C1 segment of cervical spinal cord (tissue), 14 donors: ENCODE results near the gene USB1.

Experiments
- DNase-seq, 14 donors: peaks; one replicate each; lab custom pipeline; 2025; lab: John Stamatoyannopoulos, UW

USB1 gene

DNA sequence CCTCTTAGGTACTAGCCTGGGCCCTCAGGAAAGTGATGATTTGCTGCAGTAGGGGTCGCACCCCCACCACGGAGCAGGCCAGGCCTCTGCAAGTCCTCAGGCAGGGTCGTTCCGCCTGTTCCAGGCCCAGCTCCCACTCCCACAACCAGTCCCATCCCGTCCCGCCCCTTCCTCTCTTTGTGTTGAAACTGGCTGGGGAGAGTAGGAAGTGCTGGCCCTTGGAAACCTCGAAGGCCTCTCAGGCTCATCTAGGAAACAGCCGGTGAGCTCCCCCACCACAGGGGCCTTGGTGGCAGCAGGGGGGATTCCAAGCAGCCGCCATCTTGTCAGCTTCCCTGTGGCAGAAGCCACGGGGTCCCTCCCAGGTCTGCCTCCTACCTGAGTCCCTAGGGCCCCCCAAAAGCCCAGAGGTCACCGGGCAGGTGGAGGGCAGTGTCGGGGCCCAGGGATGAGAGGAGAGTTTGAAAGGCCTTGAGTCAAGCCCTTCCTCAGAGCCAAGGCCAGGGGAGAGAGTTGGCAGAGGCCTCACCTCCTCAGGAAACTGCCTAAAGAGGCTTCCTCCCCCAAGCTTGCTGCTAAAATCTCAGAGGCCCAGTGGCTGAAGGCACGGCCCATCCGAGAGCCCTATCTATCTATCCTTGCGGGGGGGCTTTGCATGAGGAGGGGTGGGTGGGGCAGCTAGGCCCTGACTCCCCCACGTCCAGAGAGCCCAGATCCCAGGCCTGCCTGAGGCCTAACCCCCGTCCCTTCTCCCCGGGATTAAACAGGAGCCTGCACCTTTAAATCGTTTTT, 46.5 kb downstream of the USB1 start:
- no peak for DNase-seq

DNA sequence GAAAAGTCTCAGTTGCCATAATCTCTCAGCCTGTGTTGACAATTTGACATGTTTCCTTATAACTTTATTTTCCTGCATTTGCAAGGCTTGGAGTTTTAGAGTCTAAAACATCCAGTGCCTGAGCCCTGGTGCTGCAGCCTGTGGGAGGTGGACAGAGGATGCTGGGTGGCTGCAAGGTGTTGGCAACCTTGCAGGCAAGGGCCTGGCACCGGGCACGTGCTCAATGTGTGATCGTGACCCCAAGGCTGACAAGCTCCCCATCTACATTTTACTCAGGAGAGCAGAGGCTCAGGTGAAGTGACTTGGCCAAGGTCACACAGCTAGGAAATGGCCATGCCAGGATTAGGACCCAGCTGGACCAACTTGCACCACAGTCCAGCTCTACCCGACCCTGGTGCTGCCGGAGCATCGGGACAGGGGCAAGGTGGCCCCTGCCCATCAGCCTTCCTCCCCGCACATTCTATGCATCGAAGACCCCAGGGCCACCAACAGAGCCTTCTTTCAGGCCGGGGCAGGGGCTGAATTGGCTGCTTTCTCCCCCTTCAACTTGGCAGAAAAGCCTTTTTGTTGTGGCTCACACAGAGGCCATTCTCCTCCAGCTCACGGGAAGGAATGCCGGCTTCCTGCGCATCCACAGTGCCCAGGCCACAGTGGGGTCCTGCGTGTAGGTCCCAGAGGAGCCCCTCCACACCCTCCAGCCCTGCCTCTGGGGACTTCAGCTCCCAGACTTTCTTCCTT, 47.5 kb downstream of the USB1 start:
- no peak for DNase-seq

DNA sequence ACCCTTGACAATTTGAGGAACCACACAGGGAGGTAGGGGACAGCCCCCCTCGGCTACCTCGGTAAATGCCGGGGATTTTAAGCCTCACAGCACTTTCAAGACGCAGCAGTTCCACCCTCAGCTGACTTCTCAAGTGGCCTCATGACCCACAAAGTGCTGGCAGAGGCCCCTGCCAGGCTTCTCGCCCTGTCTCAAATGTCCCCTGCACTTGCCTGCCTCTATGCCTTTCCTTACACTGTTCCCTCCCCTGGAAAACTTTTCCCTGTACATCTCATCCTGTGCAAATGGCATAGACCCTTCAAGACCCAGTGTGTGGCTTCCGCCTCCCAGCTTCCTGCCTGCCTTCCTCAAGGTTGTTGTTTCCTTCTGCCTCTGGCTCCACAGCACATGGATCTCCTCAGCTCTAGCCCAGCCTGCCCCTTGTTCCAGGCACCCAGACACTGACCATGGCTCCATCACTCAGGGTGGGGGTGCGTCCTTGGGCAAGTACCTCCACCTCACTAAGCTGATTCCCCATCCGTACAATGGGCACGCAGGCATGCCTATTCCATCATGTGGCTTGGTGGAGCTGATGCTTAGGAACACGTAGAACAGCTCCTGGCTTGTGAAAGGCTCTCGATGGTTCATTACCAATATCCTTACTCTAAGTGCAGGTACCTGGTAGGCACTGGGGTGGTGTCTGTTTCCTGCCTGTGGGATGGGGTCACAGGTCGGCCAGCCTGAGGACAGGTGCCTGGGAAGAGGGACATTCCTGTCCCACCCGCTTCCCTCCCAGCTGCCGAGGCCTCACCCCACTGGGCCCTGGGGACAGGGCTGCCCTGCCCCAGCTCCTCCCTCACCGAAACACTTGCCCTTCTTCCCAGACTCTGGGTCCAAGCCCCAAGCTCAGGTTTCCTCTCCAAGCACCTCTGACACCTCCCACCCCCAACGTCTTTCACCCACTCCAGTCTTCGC, 48.3 kb downstream of the USB1 start:
- DNase-seq = no peak

DNA sequence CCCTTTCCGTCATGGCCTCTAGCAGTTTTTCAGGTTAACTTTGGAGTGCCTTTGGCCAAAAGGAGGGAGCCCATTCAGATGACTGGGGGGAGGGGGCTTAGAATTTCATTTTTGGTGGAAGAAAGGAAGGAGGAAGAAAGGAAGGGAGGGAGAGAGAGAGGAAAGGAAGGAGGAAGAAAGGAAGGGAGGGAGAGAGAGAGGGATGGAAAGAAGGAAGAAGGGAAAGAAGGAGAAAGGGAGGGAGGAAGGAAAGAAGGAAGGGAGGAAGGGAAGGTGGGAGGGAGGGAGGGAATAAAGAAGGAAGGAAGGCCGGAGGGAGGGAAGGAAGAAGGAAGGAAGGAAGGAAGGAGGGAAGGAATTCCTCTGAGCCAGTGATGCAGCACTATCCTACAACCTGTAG, 50.1 kb downstream of the USB1 start:
- DNase-seq = no peak

DNA sequence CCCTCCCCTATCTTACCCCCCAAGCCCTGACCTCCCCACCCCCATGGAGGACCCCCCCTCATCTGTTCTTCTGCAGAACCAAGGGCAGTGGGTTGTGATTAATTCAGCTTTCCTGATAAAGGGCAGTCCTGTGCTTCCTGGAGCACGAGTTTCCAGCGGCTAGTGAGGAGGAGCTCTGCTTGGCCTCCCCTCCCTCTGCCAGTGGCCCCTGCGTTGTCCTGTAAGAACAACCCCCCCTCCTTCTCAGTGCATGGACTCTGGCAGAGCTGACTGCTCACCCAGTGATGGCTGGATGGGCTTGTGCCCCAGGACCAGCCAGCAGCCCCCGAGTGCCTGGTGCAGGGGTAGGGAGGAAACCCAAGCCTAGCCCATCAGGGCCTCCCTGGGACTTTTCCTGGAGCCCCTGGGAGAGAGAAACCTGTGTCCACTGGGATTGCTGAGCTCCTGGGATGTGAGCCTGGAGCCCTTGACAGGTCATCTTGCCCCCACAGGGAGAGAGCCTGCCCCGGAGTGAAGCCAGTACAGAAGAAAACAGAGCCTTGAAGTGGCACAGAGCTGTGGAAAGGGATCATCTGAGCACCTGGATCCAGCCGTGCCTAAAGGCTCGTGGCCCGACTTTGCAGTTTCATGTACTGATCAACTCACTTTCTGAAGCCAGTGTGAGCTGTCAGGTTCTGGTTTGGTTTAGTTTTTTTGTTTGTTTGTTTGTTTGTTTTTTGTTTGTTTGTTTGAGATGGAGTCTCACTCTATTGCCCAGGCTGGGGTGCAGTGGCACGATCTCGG, 50.8 kb downstream of the USB1 start:
- DNase-seq = no peak

DNA sequence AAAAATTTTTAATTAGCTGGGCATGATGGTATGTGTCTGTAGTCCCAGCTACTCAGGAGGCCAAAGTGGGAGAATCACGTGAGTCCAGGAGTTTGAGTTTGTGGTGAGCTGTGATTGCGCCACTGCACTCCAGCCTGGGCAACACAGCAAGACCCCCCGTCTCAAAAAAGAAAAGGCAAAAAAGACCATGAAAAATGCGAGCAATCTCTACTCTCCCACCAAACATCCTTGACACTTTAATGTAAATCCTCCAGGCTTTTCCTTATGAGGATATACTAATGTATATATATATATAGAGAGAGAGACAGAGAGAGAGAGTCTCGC, 52.4 kb downstream of the USB1 start:
- no peak for DNase-seq

DNA sequence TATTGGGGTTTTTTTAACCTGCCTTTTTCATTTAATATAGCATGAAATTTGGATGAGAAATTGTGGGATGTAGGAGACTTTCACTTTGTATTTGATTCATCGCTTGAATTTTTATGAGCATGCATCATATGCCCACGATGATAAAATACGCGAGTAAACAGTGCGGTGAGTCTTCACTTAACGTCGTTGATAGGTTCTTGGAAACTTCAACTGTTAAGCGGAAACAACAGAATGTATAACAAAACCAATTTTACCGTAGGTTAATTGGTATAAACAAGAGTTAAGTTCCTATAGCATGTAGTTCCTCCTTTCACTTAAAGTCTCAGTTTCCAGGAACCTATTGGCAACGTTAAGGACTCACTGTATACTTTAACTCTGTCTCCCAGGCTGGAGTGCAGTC, 53.1 kb downstream of the USB1 start:
- no peak for DNase-seq

DNA sequence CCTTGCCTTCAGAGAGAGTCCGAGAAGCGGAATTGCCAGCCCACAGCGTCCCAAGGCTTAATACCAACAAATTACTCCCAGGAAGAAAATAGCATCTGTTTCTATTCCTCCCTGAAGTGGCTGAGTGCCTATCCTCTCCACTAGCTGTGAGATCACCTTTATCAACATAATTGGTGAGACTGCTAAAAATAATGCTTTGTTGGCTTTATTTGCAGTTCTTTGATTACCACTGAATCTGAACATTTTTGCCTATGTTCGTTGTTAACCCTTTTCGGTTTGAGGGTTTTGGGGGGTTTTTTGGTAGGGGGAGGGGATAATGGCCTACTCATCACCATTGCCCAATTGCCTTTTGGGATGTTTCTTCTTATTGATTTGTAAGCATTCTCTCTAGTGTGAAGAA, 55.4 kb downstream of the USB1 start:
- DNase-seq = no peak

DNA sequence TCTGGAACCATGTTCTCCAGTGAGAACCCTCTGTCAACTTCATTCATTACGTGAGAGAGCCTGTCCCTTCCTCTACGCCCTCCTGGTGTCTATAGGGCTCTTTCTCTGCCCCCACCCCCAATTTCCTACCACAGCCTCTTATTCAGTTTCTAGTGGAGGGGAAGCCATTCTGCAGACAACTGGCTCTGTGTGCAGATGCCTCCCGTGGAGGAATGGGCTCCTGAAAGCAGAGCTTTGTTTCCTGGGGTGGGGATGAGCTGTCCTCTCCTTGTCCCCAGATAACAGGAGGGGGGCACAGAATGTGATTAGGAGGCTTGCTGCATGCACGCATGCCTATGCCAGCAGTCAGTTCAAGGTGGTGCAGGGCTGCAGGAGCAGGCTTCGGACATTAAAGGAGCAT, 55.9 kb downstream of the USB1 start:
- no peak for DNase-seq

DNA sequence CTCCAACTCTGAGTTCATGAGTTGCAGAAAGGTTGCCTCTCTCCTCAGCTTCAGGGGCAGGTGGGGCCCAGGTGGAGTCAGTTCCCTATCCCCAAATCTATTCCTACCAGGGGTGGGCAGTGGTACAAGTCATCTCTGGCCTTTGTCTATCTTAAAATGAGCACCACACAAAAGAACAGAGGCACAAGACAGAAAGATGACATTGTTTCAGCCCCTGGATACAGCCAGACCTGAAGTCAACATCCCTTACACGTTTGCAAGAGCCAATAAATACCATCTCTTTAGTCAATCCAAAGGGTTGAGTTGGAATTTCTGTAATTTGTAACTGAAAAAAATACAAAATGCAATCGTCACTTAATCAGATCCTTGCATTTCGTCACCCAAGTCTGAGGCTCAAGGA, 56.6 kb downstream of the USB1 start:
- no peak for DNase-seq

DNA sequence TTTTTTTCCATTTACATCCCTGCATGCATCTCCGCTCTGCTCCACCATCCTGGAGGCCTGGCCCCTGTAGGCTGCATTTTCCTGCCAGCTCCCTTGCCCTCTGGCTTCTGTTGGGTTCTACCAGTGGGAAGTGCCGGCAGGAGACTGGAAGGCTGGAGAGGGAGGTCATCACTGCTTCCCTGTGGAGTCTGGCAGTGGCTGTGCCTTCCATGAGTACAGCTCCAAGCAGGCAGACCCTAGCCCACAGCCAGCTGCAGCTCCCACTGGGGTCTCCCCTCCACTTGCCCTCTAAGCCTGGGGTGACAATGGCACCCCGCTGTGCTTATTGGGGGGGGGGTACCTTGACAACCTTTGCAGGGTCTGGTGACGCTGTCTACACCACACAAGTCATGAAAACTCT, 61.6 kb downstream of the USB1 start:
- DNase-seq = no peak

DNA sequence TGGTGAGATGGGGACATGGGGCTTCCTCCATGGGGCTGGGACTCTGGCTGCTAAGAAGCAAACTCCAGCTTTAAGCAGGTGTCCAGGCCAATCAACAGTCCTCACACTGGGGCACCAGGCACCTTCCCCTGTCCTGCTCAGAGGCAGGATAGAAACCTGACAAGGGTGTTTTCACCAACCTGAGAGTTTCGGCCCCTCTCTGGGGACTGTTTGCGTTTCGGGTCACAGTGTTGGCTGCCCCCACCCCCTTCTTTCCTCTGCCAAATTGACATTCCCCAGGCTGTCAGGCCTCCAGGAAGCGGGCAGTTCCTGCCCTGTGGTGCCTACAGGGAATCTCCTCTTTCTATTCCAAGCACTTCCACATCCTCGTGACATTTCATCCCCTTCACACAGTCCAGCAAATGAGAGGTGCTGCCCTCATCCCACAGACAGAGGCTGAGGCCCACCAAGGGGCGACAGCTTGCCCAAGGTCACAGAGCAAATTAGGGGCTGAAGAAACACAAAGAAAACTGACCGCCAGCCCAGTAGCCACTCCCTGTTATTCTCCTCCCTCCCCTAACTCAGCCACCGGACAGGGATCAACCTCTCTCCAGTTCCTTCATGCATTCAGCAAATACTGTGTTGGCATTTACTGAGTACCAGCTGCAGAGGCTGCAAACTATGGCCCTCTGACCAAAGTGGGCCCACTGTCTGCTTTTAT, 62.3 kb downstream of the USB1 start:
- DNase-seq = no peak

DNA sequence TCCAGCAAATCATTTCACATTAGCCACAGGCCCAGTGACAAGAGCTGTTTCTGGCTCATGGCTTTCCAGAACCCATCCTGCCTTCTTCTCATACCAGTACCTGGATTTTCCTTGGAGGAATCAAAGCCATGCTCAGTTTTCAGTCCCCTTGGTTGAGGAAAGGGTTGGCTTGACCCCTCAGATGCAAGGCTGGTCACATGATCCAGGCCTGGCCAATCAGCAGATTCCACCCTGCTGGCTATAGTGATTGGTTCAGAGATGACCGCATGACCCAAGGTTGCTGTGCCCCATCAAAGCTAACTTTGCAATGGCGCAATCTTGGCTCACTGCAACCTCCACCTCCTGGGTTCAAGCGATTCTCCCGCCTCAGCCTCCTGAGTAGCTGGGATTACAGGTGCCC, 69.4 kb downstream of the USB1 start:
- no peak for DNase-seq
